GM10266 (cell line): ENCODE data around the gene GUCY2C.
A peak's percentile ranks its signal among the peaks of the same experiment; 100 is the strongest.
"Not testable (repeated sequence)": the region's sequence is repeated elsewhere in the genome, so short reads cannot be mapped to it uniquely, and the experiment has no call there.

Experiments used
- DNase-seq: peaks from one replicate; pipeline ENCODE4 v3.0.0; 2012; ENCODE audit errors: extremely low spot score
- CTCF ChIP-seq: IDR thresholded peaks from 2 replicates; pipeline ENCODE4 v1.5.1; 2012; ENCODE audit warnings: mild to moderate bottlenecking, low read depth; ENCODE audit not compliant: control insufficient read depth, insufficient read depth; ENCODE audit errors: missing control alignments

GUCY2C gene

GRCh38 chr12:14696265-14696741, at the start of gene GUCY2C:
Gene GUCY2C, minus strand, starts transcription at chr12:14696599. Its CDS starts 151 bp downstream, at chr12:14696448.
- no peak for TF ChIP-seq CTCF
- DNase-seq: no peak

GRCh38 chr12:14743061-14743460, 46.7 kb upstream of the GUCY2C start:
- TF ChIP-seq CTCF: no peak
- DNase-seq: no peak

- TF ChIP-seq CTCF: no peak
- no peak for DNase-seq
These were observed 45.5 kb upstream of the GUCY2C start for GRCh38 chr12:14741942-14742341.

GRCh38 chr12:14741153-14741552, 44.8 kb upstream of the GUCY2C start:
- DNase-seq: no peak
- no peak for TF ChIP-seq CTCF

- not testable (repeated sequence) for DNase-seq
These were observed 40.0 kb upstream of the GUCY2C start for GRCh38 chr12:14736441-14736840.

GRCh38 chr12:14731821-14732220, 35.4 kb upstream of the GUCY2C start:
- no peak for DNase-seq
- no peak for TF ChIP-seq CTCF

- TF ChIP-seq CTCF: no peak
- no peak for DNase-seq
These were observed 33.2 kb upstream of the GUCY2C start for GRCh38 chr12:14729586-14729985.

- DNase-seq: peak; percentile 44
- peak; percentile 67 for TF ChIP-seq CTCF
These were observed 27.4 kb upstream of the GUCY2C start for GRCh38 chr12:14723763-14724162.
